ENCODE data around the gene CFAP77. TPM values are rescaled to one million over a fixed set of nuclear protein-coding genes. Genes with fewer than 3 reads are reported as not detected.

CFAP77 gene
- total and polyA plus RNA-seq, 2 of the 4 experiments (the other 2 are of a cell fraction), result not detected

GRCh38 chr9:132423503-132423902 is 13.5 kb downstream of the CFAP77 start:
- H4K8ac ChIP-seq (ENCODE audit: low read depth in 2 of 2, low read length in 2 of 2), result no peak overlapping the region
- no peak for ATAC-seq (ENCODE audit: low read depth)
- no peak overlapping the region for H2BK15ac ChIP-seq (ENCODE audit: low read depth, low read length)
- H2AK5ac ChIP-seq (ENCODE audit: low read depth, low read length), result no peak overlapping the region
- no TSS peak for BruUV-seq (replicated peaks)
- DNase-seq, result no peak
- in situ Hi-C loops (cut with MboI; ENCODE audit: low sequenced_read_pairs), result loop anchor here (5.0 kb wide), 1 partner anchor 144 kb away; no protein-coding TSS in a partner anchor
- ChIA-PET CTCF (no interaction called here), POLR2A (ENCODE audit: unreplicated experiment) (no interaction called here)
- no peaks in the 10 kb centered on the region for H3K79me1 ChIP-seq (ENCODE audit: low read depth in 1 of 2, low read length in 2 of 2)
- H3K18ac ChIP-seq (ENCODE audit: low read depth, low read length), result no peak overlapping the region
- no peaks in the 10 kb centered on the region for H3K9me1 ChIP-seq (ENCODE audit: insufficient read depth, low read length)
- H4K5ac ChIP-seq (ENCODE audit: low read depth, low read length), result no peak overlapping the region
- no peak overlapping the region for H3K9ac ChIP-seq (ENCODE audit: low read depth, low read length)
- H3K4me1 ChIP-seq (ENCODE audit: control insufficient read depth, insufficient read depth, low read length), result no peaks in the 10 kb centered on the region
- H2BK120ac ChIP-seq (ENCODE audit: low read depth, low read length), result no peak overlapping the region
- no peak overlapping the region for H2AFZ ChIP-seq (replicated peaks; ENCODE audit: low read length, poor library complexity)
- H4K20me1 ChIP-seq (ENCODE audit: insufficient read depth, low read length), result no peaks in the 10 kb centered on the region
- no peak overlapping the region for H3K27ac ChIP-seq (ENCODE audit: insufficient read depth, low read length)
- intact Hi-C loops (cut with micrococcal nuclease), result no loop called here
- 0 out of 2 replicates have a peak, but pooled peaks cover 1% of the 10 kb centered on the region for H3K9me3 ChIP-seq (ENCODE audit: control insufficient read depth, insufficient read depth, low read length)
- no peak overlapping the region for H3K4ac ChIP-seq (ENCODE audit: low read depth, low read length)
- no peak overlapping the region for H3K4me2 ChIP-seq (ENCODE audit: low read depth, low read length)
- no peak overlapping the region for H3K14ac ChIP-seq (replicated peaks; ENCODE audit: low read depth, low read length)
- no peak overlapping the region for H4K91ac ChIP-seq (ENCODE audit: insufficient read depth, low read depth, low read length)
- no peak overlapping the region for H3K56ac ChIP-seq (ENCODE audit: extremely low read depth, insufficient read depth, low read length)
- peaks cover 52% of the 10 kb centered on the region for H3K27me3 ChIP-seq (ENCODE audit: control insufficient read depth, insufficient read depth, low read length)
- H3K36me3 ChIP-seq (ENCODE audit: control insufficient read depth, insufficient read depth, low read length), result no peaks in the 10 kb centered on the region
- no peak overlapping the region for H2BK20ac ChIP-seq (ENCODE audit: low read depth, low read length)
- H2BK5ac ChIP-seq (ENCODE audit: low read depth, low read length, poor library complexity, severe bottlenecking), result no peak overlapping the region
- no peak overlapping the region for H2AK9ac ChIP-seq (replicated peaks; ENCODE audit: low read depth, low read length, poor library complexity)
- TF ChIP-seq CEBPB (IDR thresholded peaks at IDR 0.05; ENCODE audit: low read depth, low read length) (no peak), CHD1 (IDR thresholded peaks at IDR 0.05; ENCODE audit: low read depth, low read length) (no peak), MXI1 (IDR thresholded peaks at IDR 0.05; ENCODE audit: borderline replicate concordance, low read depth, low read length) (no peak), MAZ (IDR thresholded peaks at IDR 0.05; ENCODE audit: borderline replicate concordance, low read depth, low read length) (no peak), NFE2L2 (IDR thresholded peaks at IDR 0.05; ENCODE audit: low read depth, low read length) (no peak), SMC3 (IDR thresholded peaks at IDR 0.05; ENCODE audit: low read depth, low read length) (no peak), RCOR1 (IDR thresholded peaks at IDR 0.05; ENCODE audit: insufficient replicate concordance, low read length) (no peak), CTCF (conservative IDR thresholded peaks at IDR 0.05; ENCODE audit: low read depth, low read length) (no peak), BHLHE40 (IDR thresholded peaks at IDR 0.05; ENCODE audit: low read depth, low read length) (no peak), MAFK (IDR thresholded peaks at IDR 0.05; ENCODE audit: low read depth, low read length) (no peak)
- TF ChIP-seq, protein P1, sequence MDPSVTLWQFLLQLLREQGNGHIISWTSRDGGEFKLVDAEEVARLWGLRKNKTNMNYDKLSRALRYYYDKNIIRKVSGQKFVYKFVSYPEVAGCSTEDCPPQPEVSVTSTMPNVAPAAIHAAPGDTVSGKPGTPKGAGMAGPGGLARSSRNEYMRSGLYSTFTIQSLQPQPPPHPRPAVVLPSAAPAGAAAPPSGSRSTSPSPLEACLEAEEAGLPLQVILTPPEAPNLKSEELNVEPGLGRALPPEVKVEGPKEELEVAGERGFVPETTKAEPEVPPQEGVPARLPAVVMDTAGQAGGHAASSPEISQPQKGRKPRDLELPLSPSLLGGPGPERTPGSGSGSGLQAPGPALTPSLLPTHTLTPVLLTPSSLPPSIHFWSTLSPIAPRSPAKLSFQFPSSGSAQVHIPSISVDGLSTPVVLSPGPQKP (IDR thresholded peaks at IDR 0.05; ENCODE audit: borderline replicate concordance, low read depth, low read length), result no peak
- TF ChIP-seq, protein P2, sequence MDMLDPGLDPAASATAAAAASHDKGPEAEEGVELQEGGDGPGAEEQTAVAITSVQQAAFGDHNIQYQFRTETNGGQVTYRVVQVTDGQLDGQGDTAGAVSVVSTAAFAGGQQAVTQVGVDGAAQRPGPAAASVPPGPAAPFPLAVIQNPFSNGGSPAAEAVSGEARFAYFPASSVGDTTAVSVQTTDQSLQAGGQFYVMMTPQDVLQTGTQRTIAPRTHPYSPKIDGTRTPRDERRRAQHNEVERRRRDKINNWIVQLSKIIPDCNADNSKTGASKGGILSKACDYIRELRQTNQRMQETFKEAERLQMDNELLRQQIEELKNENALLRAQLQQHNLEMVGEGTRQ (IDR thresholded peaks at IDR 0.05; ENCODE audit: low read depth, low read length), result no peak
- H3K4me3 ChIP-seq (ENCODE audit: insufficient read depth, low read depth, low read length), result no peak overlapping the region
- WGBS, 2 experiments (ENCODE audit: extremely low coverage in 2 of 2, insufficient read length in 1 of 2), result 73% methylated on average over 2 of the region's 5 CpGs; no CpG with 5 or more reads in 1 of the 2 experiments
- dilution Hi-C loops (cut with HindIII; ENCODE audit: low sequenced_read_pairs, unreplicated experiment), result no loop called here
- no peak overlapping the region for H3K23ac ChIP-seq (ENCODE audit: low read depth, low read length)
